HEK293 (cell line): Measurements from ENCODE around the gene NT5C2.
"Not testable (repeated sequence)": the region's sequence is repeated elsewhere in the genome, so short reads cannot be mapped to it uniquely, and the experiment has no call there.

Experiments used
- CTCF ChIA-PET: fragments of 350-600 bp; formaldehyde crosslinking; extraction: SDS; loops from one replicate; lab custom pipeline; 2021; ENCODE audit warnings: antibody characterized with exemption; lab: Yijun Ruan, JAX
- POLR2A ChIA-PET: fragments of 300-600 bp; formaldehyde crosslinking; extraction: SDS; loops from one replicate; lab custom pipeline; 2020; ENCODE audit warnings: antibody characterized with exemption, inconsistent platforms; lab: Yijun Ruan, JAX
- H3K27ac ChIP-seq: fragments of 200-500 bp; sonication (Bioruptor generic); 2 replicates; pipeline ENCODE4 v1.5.1; 2014; ENCODE audit warnings: low read depth, low read length, control low read depth, inconsistent platforms; ENCODE audit errors: extremely low read depth
- H3K36me3 ChIP-seq, 2 experiments: fragments of 200-500 bp in 1 of 2; sonication (Bioruptor generic) in 1 of 2; 1 replicate in 1 of 2; 2 replicates in 1 of 2; pipeline ENCODE4 v1.5.1; 2014 to 2017; ENCODE audit warnings: inconsistent platforms in 2 of 2, low read length in 2 of 2; ENCODE audit not compliant: control insufficient read depth in 2 of 2, insufficient read depth in 1 of 2
- H3K4me1 ChIP-seq: fragments of 200-500 bp; sonication (Bioruptor generic); 2 replicates; pipeline ENCODE4 v1.5.1; 2014; ENCODE audit warnings: mild to moderate bottlenecking, low read length, inconsistent platforms; ENCODE audit not compliant: control insufficient read depth, insufficient read depth
- H3K4me3 ChIP-seq: 2 replicates; pipeline ENCODE4 v1.5.1; 2011; ENCODE audit warnings: low read depth, mild to moderate bottlenecking, control low read depth, low read length, moderate library complexity
- H3K9me3 ChIP-seq: fragments of 200-500 bp; sonication (Bioruptor generic); 2 replicates; pipeline ENCODE4 v1.5.1; 2014; ENCODE audit warnings: low read depth, low read length, inconsistent platforms; ENCODE audit not compliant: control insufficient read depth, insufficient read depth
- BCL11B ChIP-seq: fragments of 450-650 bp; formaldehyde crosslinking; IDR thresholded peaks from 2 replicates; pipeline ENCODE4 v1.5.1; 2016; ENCODE audit warnings: low read depth, missing biosample characterization, missing genetic modification characterization
- KLF10 ChIP-seq: fragments of 450-650 bp; IDR thresholded peaks from 2 replicates; pipeline ENCODE4 v1.5.1; 2018; ENCODE audit warnings: missing biosample characterization, mild to moderate bottlenecking, missing genetic modification characterization
- KLF9 ChIP-seq: fragments of 450-650 bp; formaldehyde crosslinking; IDR thresholded peaks from 2 replicates; pipeline ENCODE4 v1.5.1; 2016; ENCODE audit warnings: missing biosample characterization, missing genetic modification characterization, low read depth
- PRDM1 ChIP-seq: fragments of 450-650 bp; formaldehyde crosslinking; IDR thresholded peaks from 2 replicates; pipeline ENCODE4; 2016; ENCODE audit warnings: missing biosample characterization, missing genetic modification characterization
- REPIN1 ChIP-seq: fragments of 450-650 bp; formaldehyde crosslinking; IDR thresholded peaks from 2 replicates; pipeline ENCODE4 v1.5.1; 2017; ENCODE audit warnings: missing biosample characterization, missing genetic modification characterization, low read depth
- ZNF112 ChIP-seq: fragments of 450-650 bp; formaldehyde crosslinking; IDR thresholded peaks from 2 replicates; pipeline ENCODE4 v1.5.0; 2017; ENCODE audit warnings: missing biosample characterization, missing genetic modification characterization
- ZNF155 ChIP-seq: fragments of 450-650 bp; formaldehyde crosslinking; IDR thresholded peaks from 2 replicates; pipeline ENCODE4 v1.5.1; 2016; ENCODE audit warnings: missing biosample characterization, missing genetic modification characterization
- ZNF391 ChIP-seq: fragments of 450-650 bp; formaldehyde crosslinking; IDR thresholded peaks from 2 replicates; pipeline ENCODE4 v1.5.1; 2016; ENCODE audit warnings: low read depth, missing biosample characterization, missing genetic modification characterization, borderline replicate concordance
- ZNF596 ChIP-seq: fragments of 450-650 bp; IDR thresholded peaks from 2 replicates; pipeline ENCODE4 v1.5.0; 2018; ENCODE audit warnings: missing biosample characterization, mild to moderate bottlenecking, missing genetic modification characterization, moderate library complexity
- TF ChIP-seq, protein P1 (sequence below): fragments of 450-650 bp; formaldehyde crosslinking; conservative IDR thresholded peaks from 2 replicates; pipeline ENCODE4 v1.5.1; 2016; ENCODE audit warnings: low read depth, missing biosample characterization, missing genetic modification characterization
- TF ChIP-seq, protein P2 (sequence below): fragments of 450-650 bp; formaldehyde crosslinking; IDR thresholded peaks from 2 replicates; pipeline ENCODE4 v1.5.1; 2016; ENCODE audit warnings: missing biosample characterization, missing genetic modification characterization
- TF ChIP-seq, protein P3 (sequence below): fragments of 450-650 bp; formaldehyde crosslinking; IDR thresholded peaks from 2 replicates; pipeline ENCODE4 v1.5.1; 2016; ENCODE audit warnings: missing biosample characterization, missing genetic modification characterization
- TF ChIP-seq, protein P4 (sequence below): fragments of 450-650 bp; formaldehyde crosslinking; IDR thresholded peaks from 2 replicates; pipeline ENCODE4 v1.5.1; 2017; ENCODE audit warnings: missing biosample characterization, missing genetic modification characterization

Gene NT5C2

DNA sequence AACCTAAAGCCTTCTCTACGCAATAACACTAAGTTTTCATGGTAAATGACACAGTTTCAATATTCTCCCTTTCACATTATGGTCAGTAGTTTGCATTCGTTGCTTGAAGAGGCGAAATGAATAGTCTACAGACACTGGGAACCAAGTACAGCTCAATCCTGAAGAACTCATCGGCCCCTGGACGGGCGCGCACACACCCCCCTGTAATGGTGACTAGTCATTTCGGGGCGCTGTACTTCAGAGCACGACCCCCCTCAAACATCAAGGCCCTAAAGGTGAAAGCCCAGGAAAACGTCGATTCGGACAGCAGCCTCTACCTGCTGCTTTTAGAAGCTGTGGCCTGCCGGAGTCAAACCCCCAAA lies 1.0 kb downstream of the NT5C2 start:
- H3K4me3 ChIP-seq = peak overlapping the region; percentile 69
- peaks cover 0 to 4% of the 10 kb centered on the region in 2 experiments; a peak in 1 of 3 replicates for H3K36me3 ChIP-seq
- no peaks in the 10 kb centered on the region for H3K9me3 ChIP-seq
- peak overlapping the region; percentile 73 for H3K27ac ChIP-seq
- ChIA-PET CTCF (interaction anchor here (0.6 to 2.3 kb wide), 6 partner anchors 32 to 293 kb away, joined by 3 to 7 read pairs (median 4); no protein-coding TSS in a partner anchor), POLR2A (interaction anchor here (0.6 to 2.5 kb wide), 14 partner anchors 8 to 478 kb away, joined by 3 to 18 read pairs (median 5); partner anchors contain the start of genes ARL3, CNNM2, INA and SFXN2)
- peaks cover 15% of the 10 kb centered on the region for H3K4me1 ChIP-seq
- TF ChIP-seq REPIN1 (tag by site-specific recombination) (0 out of 2 replicates have a peak, but pooled peaks have one; percentile 33), PRDM1 (tag by site-specific recombination) (peak; percentile 66), ZNF155 (no peak), BCL11B (tag by site-specific recombination) (no peak), ZNF391 (tag by site-specific recombination) (no peak), ZNF112 (tag by site-specific recombination) (no peak), KLF9 (tag by site-specific recombination) (peak; percentile 19; the same call in 1 of the 2 replicates), ZNF596 (tag by site-specific recombination) (no peak), KLF10 (tag by site-specific recombination) (peak; percentile 41; the same call in 1 of the 2 replicates)
- TF ChIP-seq, protein P1, sequence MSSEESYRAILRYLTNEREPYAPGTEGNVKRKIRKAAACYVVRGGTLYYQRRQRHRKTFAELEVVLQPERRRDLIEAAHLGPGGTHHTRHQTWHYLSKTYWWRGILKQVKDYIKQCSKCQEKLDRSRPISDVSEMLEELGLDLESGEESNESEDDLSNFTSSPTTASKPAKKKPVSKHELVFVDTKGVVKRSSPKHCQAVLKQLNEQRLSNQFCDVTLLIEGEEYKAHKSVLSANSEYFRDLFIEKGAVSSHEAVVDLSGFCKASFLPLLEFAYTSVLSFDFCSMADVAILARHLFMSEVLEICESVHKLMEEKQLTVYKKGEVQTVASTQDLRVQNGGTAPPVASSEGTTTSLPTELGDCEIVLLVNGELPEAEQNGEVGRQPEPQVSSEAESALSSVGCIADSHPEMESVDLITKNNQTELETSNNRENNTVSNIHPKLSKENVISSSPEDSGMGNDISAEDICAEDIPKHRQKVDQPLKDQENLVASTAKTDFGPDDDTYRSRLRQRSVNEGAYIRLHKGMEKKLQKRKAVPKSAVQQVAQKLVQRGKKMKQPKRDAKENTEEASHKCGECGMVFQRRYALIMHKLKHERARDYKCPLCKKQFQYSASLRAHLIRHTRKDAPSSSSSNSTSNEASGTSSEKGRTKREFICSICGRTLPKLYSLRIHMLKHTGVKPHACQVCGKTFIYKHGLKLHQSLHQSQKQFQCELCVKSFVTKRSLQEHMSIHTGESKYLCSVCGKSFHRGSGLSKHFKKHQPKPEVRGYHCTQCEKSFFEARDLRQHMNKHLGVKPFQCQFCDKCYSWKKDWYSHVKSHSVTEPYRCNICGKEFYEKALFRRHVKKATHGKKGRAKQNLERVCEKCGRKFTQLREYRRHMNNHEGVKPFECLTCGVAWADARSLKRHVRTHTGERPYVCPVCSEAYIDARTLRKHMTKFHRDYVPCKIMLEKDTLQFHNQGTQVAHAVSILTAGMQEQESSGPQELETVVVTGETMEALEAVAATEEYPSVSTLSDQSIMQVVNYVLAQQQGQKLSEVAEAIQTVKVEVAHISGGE (tag by site-specific recombination) = peak; percentile 92
- TF ChIP-seq, protein P2, sequence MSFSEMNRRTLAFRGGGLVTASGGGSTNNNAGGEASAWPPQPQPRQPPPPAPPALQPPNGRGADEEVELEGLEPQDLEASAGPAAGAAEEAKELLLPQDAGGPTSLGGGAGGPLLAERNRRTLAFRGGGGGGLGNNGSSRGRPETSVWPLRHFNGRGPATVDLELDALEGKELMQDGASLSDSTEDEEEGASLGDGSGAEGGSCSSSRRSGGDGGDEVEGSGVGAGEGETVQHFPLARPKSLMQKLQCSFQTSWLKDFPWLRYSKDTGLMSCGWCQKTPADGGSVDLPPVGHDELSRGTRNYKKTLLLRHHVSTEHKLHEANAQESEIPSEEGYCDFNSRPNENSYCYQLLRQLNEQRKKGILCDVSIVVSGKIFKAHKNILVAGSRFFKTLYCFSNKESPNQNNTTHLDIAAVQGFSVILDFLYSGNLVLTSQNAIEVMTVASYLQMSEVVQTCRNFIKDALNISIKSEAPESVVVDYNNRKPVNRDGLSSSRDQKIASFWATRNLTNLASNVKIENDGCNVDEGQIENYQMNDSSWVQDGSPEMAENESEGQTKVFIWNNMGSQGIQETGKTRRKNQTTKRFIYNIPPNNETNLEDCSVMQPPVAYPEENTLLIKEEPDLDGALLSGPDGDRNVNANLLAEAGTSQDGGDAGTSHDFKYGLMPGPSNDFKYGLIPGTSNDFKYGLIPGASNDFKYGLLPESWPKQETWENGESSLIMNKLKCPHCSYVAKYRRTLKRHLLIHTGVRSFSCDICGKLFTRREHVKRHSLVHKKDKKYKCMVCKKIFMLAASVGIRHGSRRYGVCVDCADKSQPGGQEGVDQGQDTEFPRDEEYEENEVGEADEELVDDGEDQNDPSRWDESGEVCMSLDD (tag by site-specific recombination) = peak; percentile 56; the same call in 1 of the 2 replicates
- TF ChIP-seq, all 188 proteins: peak for 6

DNA sequence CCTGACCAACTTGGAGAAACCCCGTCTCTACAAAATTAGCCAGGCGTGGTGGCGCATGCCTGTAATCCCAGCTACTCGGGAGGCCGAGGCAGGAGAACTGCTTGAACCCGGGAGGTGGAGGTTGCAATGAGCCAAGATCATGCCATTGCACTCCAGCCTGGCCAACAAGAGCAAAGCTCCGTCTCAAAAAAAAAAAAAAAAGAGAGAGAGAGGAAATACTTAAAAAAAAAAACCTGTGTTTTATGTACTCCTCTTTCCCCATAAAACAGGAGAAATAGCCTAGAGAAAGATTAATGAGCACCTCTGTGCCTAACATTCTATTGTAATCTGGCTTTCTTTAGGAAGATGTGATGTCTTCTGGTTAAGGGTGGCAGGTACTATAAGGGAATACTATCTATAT lies 1.9 kb downstream of the NT5C2 start:
- not testable (repeated sequence) for H3K36me3 ChIP-seq, H3K4me3 ChIP-seq, H3K9me3 ChIP-seq, H3K27ac ChIP-seq
- ChIA-PET POLR2A (interaction anchor here (0.6 to 2.0 kb wide), 3 partner anchors 13 to 615 kb away, joined by 3 to 18 read pairs (median 4); no protein-coding TSS in a partner anchor), CTCF (interaction anchor here (0.6 to 2.3 kb wide), 7 partner anchors 31 to 295 kb away, joined by 3 to 7 read pairs (median 4); no protein-coding TSS in a partner anchor)
- TF ChIP-seq, protein P3, sequence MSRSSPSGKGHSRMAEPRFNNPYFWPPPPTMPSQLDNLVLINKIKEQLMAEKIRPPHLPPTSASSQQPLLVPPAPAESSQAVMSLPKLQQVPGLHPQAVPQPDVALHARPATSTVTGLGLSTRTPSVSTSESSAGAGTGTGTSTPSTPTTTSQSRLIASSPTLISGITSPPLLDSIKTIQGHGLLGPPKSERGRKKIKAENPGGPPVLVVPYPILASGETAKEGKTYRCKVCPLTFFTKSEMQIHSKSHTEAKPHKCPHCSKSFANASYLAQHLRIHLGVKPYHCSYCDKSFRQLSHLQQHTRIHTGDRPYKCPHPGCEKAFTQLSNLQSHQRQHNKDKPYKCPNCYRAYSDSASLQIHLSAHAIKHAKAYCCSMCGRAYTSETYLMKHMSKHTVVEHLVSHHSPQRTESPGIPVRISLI (tag by site-specific recombination) = peak; percentile 56; the same call in 1 of the 2 replicates
- TF ChIP-seq, protein P4, sequence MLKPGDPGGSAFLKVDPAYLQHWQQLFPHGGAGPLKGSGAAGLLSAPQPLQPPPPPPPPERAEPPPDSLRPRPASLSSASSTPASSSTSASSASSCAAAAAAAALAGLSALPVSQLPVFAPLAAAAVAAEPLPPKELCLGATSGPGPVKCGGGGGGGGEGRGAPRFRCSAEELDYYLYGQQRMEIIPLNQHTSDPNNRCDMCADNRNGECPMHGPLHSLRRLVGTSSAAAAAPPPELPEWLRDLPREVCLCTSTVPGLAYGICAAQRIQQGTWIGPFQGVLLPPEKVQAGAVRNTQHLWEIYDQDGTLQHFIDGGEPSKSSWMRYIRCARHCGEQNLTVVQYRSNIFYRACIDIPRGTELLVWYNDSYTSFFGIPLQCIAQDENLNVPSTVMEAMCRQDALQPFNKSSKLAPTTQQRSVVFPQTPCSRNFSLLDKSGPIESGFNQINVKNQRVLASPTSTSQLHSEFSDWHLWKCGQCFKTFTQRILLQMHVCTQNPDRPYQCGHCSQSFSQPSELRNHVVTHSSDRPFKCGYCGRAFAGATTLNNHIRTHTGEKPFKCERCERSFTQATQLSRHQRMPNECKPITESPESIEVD (tag by site-specific recombination) = peak; percentile 31
- peaks cover 15% of the 10 kb centered on the region for H3K4me1 ChIP-seq
